Fibroblast of peridontal ligament (primary cell): ENCODE measurements around the gene SLK.

Source experiments
- DNase-seq: peaks from one replicate; pipeline ENCODE4 v3.0.0-alpha.2; 2010; ENCODE audit errors: extremely low read depth

The SLK gene

DNA sequence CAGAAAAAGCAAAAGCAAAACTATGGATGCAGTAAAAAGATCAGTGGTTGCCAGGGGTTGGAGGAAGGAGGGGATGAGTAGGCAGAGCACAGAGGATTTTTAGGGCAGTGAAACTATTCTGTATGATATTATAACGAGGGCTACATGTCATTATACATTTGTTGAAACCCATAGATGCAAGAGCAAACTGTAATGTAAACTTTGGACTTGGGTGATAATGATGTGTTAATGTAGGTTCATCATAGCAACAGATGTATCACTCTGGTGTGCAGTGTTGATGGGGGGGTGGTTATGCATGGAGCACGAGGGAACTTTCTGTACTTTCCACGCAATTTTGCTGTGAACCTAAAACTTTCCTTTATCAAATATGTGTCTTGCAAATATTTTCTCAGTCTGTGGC, 23.2 kb downstream of the SLK start:
- peak; percentile 19 for DNase-seq

DNA sequence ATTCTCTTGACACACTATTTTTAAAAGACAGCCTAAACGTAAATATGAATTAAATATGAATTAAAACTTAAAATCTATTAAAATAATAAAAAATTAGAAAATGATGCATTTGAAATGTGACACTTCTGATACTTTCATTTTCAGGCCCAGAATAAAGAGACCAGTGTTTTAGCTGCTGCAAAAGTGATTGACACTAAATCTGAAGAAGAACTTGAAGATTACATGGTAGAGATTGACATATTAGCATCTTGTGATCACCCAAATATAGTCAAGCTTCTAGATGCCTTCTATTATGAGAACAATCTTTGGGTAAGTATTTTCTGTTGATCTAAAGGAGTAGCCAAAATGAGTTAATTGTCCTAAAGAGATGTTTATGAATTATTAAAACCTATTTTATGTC, 23.6 kb downstream of the SLK start:
- no peak for DNase-seq

DNA sequence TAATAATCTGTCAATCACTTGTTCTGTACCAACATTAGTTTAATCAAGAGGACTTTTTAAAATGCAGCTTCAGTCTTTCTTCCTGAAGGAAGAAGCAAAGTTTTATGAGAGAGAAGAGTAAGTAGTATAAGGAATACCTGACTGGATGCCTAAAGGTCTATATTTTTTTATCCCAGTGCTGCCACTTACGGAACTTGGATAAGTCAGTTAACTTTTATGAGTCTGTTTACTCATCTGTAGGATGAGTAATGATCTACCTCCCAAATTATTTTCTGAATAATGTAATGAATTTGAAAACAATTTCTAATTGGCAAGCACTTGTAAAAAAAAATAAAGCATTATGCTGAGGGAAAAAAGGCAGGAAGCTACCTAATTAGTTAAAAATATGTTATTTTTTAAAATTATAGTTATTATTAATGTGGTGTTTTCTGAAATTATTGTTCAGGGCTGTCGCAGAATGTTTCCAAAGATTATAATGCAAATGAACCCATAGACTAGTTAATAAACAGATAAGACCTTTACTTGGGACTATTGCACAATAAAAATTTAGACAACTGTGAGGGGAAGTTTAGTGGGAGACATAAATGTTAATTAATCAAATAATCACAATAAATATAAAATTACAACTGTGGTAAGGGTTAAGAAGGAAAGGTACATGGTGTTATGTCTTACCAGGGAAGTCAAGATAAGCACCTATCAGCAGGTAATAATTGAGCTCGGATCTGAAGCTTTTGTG, 24.6 kb downstream of the SLK start:
- DNase-seq = no peak

DNA sequence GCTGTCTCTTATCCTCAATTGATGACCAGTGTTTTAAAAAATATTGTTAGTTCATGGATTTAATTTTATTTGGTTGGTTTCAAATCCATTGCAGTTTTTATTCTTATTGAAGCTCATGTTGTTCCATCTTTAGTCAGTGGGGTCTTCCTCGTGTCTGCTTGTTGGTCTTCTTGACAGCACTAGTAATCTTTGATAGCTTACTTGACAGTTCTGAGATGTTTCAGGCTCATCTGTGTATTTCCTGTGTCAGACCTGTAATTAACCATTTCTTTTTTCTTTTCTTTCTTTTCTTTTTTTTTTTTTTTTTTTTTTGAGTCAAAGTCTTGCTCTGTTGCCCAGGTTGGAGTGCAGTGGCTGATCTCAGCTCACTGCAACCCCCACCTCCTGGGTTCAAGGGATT, 28.2 kb downstream of the SLK start:
- DNase-seq = no peak

DNA sequence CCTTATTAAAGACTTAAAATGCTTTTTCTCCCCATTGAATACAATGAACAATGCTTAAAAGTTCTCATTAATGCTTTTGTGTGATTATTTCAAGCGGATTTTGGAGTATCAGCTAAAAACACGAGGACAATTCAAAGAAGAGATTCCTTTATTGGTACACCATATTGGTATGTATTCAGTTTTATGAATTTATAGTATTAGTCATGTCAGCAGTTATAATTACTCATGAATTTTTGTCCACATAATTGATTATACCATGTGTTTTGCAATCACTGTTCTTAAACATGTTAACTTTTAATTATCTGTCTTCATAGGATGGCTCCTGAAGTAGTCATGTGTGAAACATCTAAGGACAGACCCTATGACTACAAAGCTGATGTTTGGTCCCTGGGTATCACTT, 31.9 kb downstream of the SLK start:
- no peak for DNase-seq

DNA sequence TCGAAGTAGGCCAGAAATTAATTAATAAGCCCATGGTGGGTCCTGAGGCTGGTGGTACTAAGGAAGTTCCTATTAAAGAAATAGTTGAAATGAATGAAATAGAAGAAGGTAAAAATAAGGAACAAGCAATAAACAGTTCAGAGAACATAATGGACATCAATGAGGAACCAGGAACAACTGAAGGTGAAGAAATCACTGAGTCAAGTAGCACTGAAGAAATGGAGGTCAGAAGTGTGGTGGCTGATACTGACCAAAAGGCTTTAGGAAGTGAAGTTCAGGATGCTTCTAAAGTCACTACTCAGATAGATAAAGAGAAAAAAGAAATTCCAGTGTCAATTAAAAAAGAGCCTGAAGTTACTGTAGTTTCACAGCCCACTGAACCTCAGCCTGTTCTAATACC, 36.0 kb downstream of the SLK start:
- DNase-seq = no peak

DNA sequence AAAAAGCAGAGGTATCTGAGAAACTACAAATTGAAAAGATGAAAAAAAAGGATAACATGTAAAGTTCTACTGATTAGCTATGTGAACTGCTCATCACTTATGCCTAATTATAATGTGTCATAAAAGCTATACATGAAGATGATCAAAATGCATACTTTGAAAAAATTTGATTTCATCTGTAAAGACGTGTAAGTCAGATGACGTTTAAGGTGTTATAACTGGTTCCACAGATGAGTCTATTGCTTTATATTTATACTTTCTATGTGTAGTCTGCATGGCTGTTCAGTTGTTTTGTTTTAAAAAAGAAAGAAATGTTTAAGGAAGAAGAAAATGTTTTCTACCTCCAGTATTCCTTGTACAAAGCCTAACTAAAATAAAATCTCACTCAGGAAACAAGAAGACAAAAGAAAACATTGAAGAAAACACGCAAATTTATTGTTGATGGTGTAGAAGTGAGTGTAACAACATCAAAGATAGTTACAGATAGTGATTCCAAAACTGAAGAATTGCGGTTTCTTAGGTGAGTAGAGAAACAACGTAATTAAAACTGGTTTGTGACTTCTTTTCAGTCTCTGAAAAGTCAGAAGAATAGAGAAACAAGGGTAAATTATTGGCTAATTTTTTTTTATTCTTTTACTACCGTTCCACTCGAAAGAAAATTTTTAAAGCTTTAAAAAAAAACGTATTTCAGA, 38.4 kb downstream of the SLK start:
- no peak for DNase-seq

DNA sequence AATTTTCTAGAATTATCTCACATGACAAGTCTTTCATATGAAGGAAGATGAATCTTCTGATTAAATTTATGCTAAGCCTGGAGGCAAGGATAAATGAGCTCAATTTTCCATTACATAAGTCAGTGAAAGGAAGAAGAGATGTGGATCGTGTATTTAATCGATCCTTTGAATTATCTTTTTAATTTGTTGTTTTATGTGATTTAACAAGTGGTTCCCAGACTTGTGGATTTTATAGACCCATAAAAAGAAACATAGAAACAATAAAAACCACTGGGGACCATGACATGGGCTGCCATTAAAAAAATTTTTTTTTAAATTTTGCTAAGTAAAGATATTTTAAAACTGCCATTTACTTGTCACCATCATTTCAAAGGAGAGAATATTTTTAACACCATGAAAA, 45.0 kb downstream of the SLK start:
- DNase-seq = no peak

DNA sequence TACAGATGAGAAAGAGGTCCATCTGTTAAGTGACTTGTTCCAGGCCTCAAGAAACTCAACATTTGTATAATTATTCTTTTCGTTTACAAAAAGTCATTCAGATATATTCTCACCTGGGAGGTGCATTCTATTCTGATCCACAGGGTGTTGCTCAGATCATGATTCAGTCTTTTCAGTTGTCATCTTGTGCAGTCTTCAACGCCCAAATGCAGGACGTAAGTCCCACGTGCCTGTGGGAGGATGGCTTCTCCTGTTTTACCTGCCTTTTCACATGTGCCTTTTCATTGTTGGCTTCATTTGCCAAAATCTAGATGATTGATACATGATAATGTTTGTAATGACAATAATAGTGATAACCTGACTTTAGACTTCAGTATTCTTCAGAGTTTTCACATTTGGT, 46.5 kb downstream of the SLK start:
- no peak for DNase-seq

DNA sequence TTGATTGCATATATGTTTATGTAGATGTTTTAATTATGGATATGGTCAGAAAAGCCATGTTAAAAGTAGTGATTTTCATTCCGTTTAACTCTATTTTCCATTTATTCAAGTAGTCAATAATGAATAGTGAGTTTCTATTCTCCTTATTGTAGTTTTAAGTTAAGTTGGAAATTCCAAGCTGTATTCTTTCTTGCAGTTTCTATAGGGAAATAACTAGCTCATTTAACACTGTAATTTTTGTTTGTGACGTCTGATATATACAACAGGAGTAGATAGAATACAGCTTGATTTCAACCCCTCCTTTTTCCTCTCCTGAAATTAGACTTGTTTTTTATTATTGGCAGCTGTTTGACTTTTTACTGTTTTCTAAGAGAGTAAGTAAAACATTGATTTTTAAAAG, 47.2 kb downstream of the SLK start:
- no peak for DNase-seq

DNA sequence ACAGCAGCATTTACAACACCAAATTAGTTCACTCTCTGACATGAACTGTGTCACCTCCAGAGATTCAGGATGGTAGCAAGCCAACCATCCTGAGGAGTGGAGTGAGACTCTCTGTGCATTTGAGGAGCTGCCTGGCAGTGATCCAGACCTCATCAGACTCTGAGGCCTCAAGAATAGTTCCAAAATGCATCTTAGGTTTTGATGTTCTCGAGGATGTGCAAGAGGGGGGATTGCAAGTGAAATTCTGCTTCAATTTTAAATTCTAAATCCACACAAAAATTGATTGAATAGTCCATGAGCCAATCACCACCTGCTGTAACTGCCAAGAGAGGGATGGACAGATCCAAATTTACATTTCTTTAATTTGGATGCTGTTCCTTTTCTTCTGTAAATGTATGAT, 49.7 kb downstream of the SLK start:
- peak; percentile 15 for DNase-seq

DNA sequence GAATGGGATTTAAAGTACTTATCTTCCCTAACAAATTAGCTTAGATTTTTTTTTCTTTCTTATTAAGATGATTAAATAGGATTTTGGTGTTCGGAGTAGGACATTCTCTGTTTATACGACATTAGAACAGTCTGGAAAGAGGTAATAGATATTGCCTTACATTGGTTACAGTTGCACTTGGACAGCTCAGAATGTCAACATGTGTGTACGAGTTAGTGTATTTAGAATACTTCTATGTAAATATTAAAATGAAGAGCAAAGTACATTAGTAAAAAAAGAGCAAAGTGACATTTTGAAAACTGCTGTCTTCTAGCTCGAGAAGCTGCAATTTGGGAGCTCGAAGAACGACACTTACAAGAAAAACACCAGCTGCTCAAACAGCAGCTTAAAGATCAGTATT, 51.5 kb downstream of the SLK start:
- DNase-seq = no peak

DNA sequence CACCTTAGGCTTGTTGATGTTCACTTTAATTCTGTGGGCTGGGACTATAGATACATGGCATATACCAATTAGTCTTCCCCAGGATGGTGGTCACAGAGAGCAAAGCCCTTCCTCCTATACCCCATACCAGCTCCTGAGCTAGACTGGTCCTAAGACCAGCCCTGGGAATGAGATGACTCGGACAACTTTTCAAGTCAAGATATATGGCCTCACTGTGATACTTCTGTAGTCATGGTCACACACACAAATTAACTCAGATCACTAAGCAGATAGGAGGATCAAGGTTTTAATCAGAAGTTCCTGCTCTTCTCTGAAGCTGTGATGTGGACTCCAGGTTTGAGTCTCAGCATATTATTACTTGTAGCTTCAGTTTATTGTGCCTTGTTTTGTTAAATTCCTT, 53.1 kb downstream of the SLK start:
- DNase-seq = no peak

DNA sequence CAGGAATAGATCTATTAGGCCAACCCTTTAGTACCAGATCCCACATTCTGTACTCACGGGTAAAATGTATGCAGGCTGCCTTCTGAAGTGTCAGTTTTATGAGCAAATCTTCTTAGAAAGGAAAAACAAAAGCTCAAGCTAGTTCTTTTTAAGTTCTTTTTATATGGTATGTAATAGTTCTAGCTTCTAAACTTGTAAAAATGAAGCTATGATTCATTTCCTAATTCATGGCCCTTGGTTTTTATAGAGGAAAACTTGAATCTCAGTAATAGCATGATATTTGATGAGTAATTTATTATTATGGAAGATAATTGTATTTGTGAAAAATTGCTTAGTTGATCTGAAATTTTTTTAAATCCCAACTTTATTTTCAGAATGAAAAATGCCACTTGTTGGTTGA, 54.3 kb downstream of the SLK start:
- no peak for DNase-seq

DNA sequence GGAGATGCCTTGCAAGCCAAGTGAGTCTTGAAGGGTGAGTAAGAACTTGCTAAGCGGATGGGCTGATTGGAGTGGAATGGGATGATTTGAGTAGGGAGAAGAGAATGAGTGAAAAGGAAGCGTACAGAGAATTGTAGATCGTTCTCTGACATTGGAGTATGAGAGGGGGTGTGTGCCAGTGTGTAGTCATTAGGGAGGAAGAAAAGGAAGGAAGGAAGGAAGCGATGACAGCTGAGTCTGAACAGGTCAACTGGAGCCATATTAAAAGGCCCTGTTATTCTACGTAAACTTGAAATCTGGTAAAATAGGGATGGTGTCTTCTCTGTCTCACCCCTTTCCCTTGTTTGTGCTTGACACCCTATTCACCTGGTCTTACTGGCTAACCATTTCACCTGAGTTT, 55.1 kb downstream of the SLK start:
- DNase-seq = no peak

DNA sequence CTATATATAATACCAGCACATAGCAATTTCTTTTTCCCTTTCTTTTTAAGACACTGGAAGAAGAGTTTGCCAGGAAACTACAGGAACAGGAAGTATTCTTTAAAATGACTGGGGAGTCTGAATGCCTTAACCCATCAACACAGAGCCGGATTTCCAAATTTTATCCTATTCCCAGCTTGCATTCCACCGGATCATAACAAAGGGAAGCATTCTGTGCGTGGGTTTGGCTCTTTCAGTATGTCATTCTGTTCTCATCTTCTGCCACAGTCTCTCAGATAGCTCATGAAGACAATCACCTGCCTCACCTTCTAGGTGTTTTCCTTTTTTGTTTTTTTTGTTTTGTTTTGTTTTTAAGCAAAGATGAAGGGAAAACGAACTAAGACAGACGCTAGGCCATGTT, 58.6 kb downstream of the SLK start:
- no peak for DNase-seq

DNA sequence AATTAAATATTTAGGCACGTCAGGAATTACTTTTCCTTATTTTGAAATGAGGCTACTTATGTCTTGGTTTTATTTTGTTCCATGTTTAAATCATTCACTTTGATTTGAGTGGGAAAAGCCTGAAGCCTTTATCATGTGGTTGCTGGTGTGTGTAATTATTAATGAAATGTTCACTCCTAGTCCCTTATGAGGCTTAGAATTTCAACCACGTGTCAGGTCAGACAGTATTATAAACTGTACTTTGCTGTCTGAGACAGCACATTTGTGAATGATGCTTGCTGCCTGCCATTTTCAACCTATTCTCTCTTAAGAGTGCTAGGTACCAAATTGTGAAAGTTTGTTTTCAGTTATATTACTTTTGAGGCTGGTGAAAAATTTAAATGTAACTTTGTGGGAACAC, 59.8 kb downstream of the SLK start:
- no peak for DNase-seq

DNA sequence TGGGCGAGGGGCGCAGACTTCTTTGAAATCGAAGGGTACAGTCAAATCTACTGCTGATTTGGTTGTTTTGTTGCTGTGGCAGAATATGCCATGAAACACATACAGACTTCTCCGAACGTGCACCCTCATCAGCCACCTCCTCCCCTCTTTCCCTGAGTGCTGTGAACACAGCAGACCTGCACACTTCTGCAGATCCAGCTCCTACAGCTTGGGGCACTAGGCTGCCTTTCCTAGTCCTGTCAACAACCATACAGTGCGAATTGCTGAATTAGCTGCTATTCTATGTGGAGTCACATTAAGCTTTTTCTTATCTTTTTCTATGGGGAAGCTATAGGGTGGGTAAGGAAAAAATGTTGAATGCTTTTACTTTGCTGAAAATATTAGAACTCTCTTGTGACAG, 61.2 kb downstream of the SLK start:
- peak; percentile 6 for DNase-seq

DNA sequence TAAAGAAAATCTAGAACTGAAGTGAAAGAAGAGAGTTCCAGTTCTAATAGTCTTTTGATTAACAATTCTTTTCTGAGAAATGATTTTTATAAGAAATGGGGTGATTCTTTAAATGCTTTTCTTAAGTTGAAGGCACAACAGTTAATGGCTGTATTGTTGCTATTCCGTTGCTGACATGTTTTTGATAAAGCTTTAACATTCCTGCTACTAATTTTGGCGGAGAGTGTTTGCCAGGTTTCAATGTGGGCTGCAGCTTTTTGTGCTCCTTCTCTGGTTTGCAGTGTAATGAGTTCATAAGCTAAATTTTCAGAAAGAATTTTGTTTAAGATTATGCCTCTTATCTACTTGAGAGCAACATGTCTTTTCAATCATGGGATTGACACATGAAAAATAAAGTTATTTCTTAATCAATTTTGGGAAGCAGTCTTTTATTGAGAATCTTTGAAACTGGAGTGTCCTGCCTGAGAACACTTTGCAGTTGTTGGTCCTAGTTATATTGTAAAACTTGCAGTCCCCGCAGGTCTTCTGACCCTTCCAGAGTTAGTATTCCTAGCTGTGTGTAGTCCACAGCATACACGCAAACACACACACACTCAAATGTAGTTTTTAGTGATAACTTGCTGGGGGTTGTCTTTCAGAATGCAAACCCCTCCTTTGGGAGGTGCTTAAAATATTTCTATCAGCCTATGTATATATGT, 62.0 kb downstream of the SLK start:
- no peak for DNase-seq

DNA sequence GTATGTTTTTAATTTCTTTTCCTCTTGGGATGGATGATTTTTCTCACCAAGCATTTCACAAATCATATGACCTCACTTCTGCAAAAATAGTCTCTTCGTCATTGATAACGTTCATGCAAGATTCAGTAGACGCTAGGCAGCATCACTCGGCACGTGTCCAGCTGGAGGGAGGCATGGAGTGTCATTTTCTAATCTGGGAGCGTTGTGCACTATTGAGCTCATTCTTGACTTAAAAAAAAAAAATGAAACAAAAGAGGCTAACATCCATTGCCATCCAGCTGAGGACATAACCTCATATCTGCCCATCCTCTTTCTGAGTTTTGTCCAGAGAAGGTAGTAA, 62.6 kb downstream of the SLK start:
- DNase-seq = no peak

DNA sequence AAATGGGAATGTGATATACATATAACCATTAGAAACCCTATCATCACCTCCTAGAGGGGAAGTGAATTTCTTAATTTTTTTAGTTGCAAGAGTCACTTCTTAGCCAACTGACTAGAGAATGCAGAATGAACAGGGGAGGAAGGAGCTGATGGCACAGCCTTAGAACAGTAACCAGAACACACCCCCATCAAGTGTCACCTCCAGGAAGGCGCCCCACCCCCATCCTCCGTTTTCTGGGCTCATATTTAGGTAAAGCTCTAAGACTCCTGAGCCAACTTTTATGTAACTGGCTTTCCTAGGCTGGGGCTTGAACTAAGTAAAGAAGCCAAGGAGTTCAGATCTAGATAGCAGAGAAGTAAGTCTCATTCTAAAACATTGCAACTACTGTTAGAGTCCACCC, 64.7 kb downstream of the SLK start:
- DNase-seq = no peak

DNA sequence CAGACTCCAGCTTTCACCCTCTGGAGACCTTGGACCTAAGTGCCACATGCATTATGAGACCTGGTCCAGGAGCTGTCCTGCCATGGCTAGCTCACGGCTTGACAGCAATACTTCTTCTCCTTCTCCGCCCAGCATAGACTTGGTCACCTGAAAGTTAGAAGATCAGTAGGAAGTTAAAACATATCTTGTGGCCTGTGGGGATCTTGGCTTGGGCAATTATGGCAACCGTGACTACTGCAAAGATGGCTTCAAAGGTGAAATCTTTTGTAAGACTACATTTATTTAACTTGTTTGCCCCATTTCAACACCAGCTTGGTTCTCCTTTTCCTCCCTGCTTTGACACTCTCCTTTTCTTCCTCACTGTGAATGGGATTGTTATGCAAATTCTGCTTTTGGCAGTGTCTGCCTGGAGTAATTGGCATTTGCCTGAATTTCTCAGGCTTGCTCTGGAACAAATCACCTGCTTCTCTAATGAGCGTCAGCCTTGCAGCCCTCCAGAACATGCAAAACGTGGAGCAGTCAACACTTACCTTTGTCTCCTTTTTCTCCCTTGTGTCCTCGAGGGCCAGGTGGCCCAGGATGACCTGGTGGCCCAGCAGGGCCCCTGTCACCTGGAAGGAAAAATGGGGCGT, 65.3 kb downstream of the SLK start:
- DNase-seq = no peak

DNA sequence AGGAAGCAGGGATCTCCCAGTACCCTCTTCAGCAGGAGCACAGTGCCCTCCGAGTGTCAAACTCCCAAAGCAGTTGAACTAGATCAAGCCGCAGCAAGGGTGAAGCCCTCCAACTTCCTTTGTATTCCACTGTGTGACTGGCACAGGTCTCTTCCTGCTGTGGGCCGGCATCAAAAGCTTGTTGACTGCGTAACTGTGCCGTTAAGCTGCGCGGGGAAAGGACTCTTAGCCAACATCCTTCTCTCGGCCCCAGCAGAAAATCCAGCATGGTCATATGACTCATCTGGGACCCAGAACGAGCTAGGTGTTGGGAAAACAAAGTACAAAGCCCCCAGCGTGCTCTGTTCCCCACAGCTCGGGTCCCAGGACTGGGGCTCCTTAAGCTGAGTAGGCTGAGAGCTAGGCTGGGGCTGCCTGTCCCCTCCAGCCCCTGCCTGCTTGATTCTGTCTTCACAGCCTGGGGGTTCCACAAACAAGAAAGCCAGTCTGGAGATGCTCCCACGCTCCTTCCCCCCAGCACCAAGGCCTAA, 66.5 kb downstream of the SLK start:
- DNase-seq = no peak
